SK-N-SH (cell line): ENCODE data around the gene ZFYVE9. TPM values are rescaled to one million over a fixed set of nuclear protein-coding genes. Genes with fewer than 3 reads are reported as not detected.

Source experiments
- CTCF ChIA-PET: fragments of 300-600, 350-600 bp; formaldehyde crosslinking; extraction: SDS; loops from one replicate; lab custom pipeline; 2021; lab: Yijun Ruan, JAX
- POLR2A ChIA-PET: fragments of 350-600 bp; sonication (Branson Sonifier 250); formaldehyde crosslinking; extraction: SDS; loops from one replicate; lab custom pipeline; 2020; ENCODE audit warnings: antibody characterized with exemption, inconsistent platforms; lab: Yijun Ruan, JAX
- DNase-seq: peaks from one replicate; pipeline ENCODE4 v3.0.0; 2012
- H2AFZ ChIP-seq: fragments of 200-600 bp; sonication (generic); 2 replicates; pipeline ENCODE4 v1.8.1; 2016; ENCODE audit warnings: antibody characterized with exemption, mild to moderate bottlenecking, low read depth
- H3F3A ChIP-seq: fragments of 200-600 bp; sonication (generic); replicated peaks from 2 replicates; pipeline ENCODE3; 2016; ENCODE audit warnings: antibody characterized with exemption, mild to moderate bottlenecking; ENCODE audit not compliant: insufficient read depth
- H3K27ac ChIP-seq, 2 experiments: fragments of 200-500 bp in 1 of 2; fragments of 200-600 bp in 1 of 2; sonication (Bioruptor generic) in 1 of 2; sonication (generic), shearing (Covaris generic) in 1 of 2; 2 replicates each; pipeline versions ENCODE4 v1.5.1 to v1.6.1; 2014 to 2016; ENCODE audit warnings: low read depth in 2 of 2, inconsistent platforms in 1 of 2, low read length in 1 of 2, mild to moderate bottlenecking in 1 of 2, mixed read lengths in 1 of 2
- H3K27me3 ChIP-seq: fragments of 200-600 bp; sonication (generic), shearing (Covaris generic); 2 replicates; pipeline ENCODE4 v1.6.1; 2016; ENCODE audit warnings: mixed run types; ENCODE audit not compliant: insufficient read depth
- H3K36me3 ChIP-seq, 2 experiments: fragments of 200-500 bp in 1 of 2; fragments of 200-600 bp in 1 of 2; sonication (Bioruptor generic) in 1 of 2; sonication (generic) in 1 of 2; replicated peaks in 1 of 2; 2 replicates each; pipeline versions ENCODE3 to v1.5.1; 2014 to 2016; ENCODE audit warnings: low read length in 1 of 2, mild to moderate bottlenecking in 1 of 2; ENCODE audit not compliant: insufficient read depth in 2 of 2, control insufficient read depth in 1 of 2
- H3K4me1 ChIP-seq, 2 experiments: fragments of 200-500 bp in 1 of 2; fragments of 200-600 bp in 1 of 2; sonication (Bioruptor generic) in 1 of 2; sonication (generic), shearing (Covaris generic) in 1 of 2; 2 replicates each; pipeline versions ENCODE4 v1.5.1 to v1.6.1; 2014 to 2016; ENCODE audit warnings: low read depth in 1 of 2, low read length in 1 of 2, mixed run types in 1 of 2; ENCODE audit not compliant: insufficient read depth in 2 of 2, control insufficient read depth in 1 of 2
- H3K4me2 ChIP-seq: fragments of 200-600 bp; sonication (generic), shearing (Covaris generic); 2 replicates; pipeline ENCODE4 v1.6.1; 2017; ENCODE audit warnings: mixed run types
- H3K4me3 ChIP-seq, 2 experiments: fragments of 200-500 bp in 1 of 2; fragments of 200-600 bp in 1 of 2; sonication (Bioruptor generic) in 1 of 2; sonication (generic), shearing (Covaris generic) in 1 of 2; 2 replicates each; pipeline versions ENCODE4 v1.5.1 to v1.8.1; 2014 to 2016; ENCODE audit warnings: low read depth in 2 of 2, inconsistent platforms in 1 of 2, low read length in 1 of 2, mild to moderate bottlenecking in 1 of 2, mixed read lengths in 1 of 2, moderate library complexity in 1 of 2
- H3K79me2 ChIP-seq: fragments of 200-600 bp; sonication (generic); 2 replicates; pipeline ENCODE4 v1.8.1; 2017; ENCODE audit warnings: mild to moderate bottlenecking; ENCODE audit not compliant: insufficient read depth
- H3K9ac ChIP-seq: fragments of 200-600 bp; sonication (generic); 2 replicates; pipeline ENCODE4 v1.6.1; 2017; ENCODE audit warnings: mixed run types
- H3K9me2 ChIP-seq: fragments of 200-600 bp; sonication (generic); 2 replicates; pipeline ENCODE4 v1.6.1; 2017; ENCODE audit warnings: mixed run types
- H3K9me3 ChIP-seq: fragments of 200-600 bp; sonication (generic); 2 replicates; pipeline ENCODE4 v1.6.1; 2017; ENCODE audit warnings: mixed run types, mild to moderate bottlenecking, moderate library complexity
- H4K20me1 ChIP-seq: fragments of 200-600 bp; sonication (generic); 2 replicates; pipeline ENCODE4 v1.6.1; 2017; ENCODE audit warnings: mild to moderate bottlenecking, mixed run types; ENCODE audit not compliant: insufficient read depth
- CHD2 ChIP-seq: fragments of 150-350 bp; IDR thresholded peaks from 2 replicates; pipeline ENCODE4 v1.6.1; 2018; ENCODE audit warnings: low read length; ENCODE audit not compliant: partially characterized antibody
- GABPA ChIP-seq: IDR thresholded peaks from 2 replicates; pipeline ENCODE4 v1.4.0; 2012; ENCODE audit warnings: low read depth, mild to moderate bottlenecking
- MEF2A ChIP-seq: IDR thresholded peaks from 2 replicates; pipeline ENCODE4 v1.4.0; 2012; ENCODE audit warnings: low read depth, borderline replicate concordance
- NRF1 ChIP-seq: IDR thresholded peaks from 2 replicates; pipeline ENCODE4 v1.6.1; 2012; ENCODE audit warnings: low read depth, mild to moderate bottlenecking, low read length
- POLR2AphosphoS5 ChIP-seq: IDR thresholded peaks from 2 replicates; pipeline ENCODE4 v1.6.1; 2012; ENCODE audit warnings: low read depth, low read length
- REST ChIP-seq: IDR thresholded peaks from 2 replicates; pipeline ENCODE4 v1.6.1; 2012; ENCODE audit warnings: mild to moderate bottlenecking, low read depth, low read length, moderate library complexity
- RXRA ChIP-seq: IDR thresholded peaks from 2 replicates; pipeline ENCODE4 v1.4.0; 2012; ENCODE audit warnings: low read depth, mild to moderate bottlenecking, borderline replicate concordance
- ZBTB33 ChIP-seq: IDR thresholded peaks from 2 replicates; pipeline ENCODE4 v1.4.0; 2012; ENCODE audit warnings: low read depth, borderline replicate concordance
- WGBS: methylation state at CpG from one replicate; pipeline ENCODE4 v1.1.6; 2017; ENCODE audit warnings: low lambda C conversion rate; 5-methylcytosine and 5-hydroxymethylcytosine counted together
- polyA plus RNA-seq, 3 experiments: library from polyadenylated mRNA; depleted of rRNA; stranded (reverse); fragments of >200 nt; gene quantifications; 2 replicates each; pipeline ENCODE4 v1.2.3, GENCODE V29; 2012
- TF ChIP-seq, protein P1 (sequence below): fragments of 150-350 bp; IDR thresholded peaks from 2 replicates; pipeline ENCODE4 v1.6.1; 2016; ENCODE audit warnings: mild to moderate bottlenecking, low read depth, low read length

Gene ZFYVE9
- polyA plus RNA-seq, 1 of the 3 experiments (the other 2 are of a cell fraction) = 4.1 TPM

- H4K20me1 ChIP-seq = no peaks in the 10 kb centered on the region
- TF ChIP-seq REST (no peak), NRF1 (no peak), POLR2AphosphoS5 (no peak), GABPA (no peak), CHD2 (no peak), RXRA (no peak), MEF2A (no peak), ZBTB33 (no peak)
- TF ChIP-seq, protein P1, sequence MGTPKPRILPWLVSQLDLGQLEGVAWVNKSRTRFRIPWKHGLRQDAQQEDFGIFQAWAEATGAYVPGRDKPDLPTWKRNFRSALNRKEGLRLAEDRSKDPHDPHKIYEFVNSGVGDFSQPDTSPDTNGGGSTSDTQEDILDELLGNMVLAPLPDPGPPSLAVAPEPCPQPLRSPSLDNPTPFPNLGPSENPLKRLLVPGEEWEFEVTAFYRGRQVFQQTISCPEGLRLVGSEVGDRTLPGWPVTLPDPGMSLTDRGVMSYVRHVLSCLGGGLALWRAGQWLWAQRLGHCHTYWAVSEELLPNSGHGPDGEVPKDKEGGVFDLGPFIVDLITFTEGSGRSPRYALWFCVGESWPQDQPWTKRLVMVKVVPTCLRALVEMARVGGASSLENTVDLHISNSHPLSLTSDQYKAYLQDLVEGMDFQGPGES = no peak
- H3K36me3 ChIP-seq = peaks cover 20 to 89% of the 10 kb centered on the region in 2 experiments
- H3K79me2 ChIP-seq = peaks cover 25% of the 10 kb centered on the region
- no peaks in the 10 kb centered on the region for H3K9me3 ChIP-seq
- WGBS = 94% methylated on average over 11 of the region's 18 CpGs
- H3K4me2 ChIP-seq = no peak overlapping the region
- no peaks in the 10 kb centered on the region for H3K9me2 ChIP-seq
- no peaks in the 10 kb centered on the region; a peak in 1 of 4 replicates for H3K4me1 ChIP-seq
- no peaks in the 10 kb centered on the region for H3K27me3 ChIP-seq
- no peak overlapping the region for H3K27ac ChIP-seq
- DNase-seq = no peak
- H3K4me3 ChIP-seq = no peak overlapping the region
- no peaks in the 10 kb centered on the region for H3F3A ChIP-seq
- H3K9ac ChIP-seq = no peak overlapping the region
- ChIA-PET POLR2A (interaction anchor here (0.8 kb wide), 1 partner anchor 8 kb away, joined by 3 read pairs; no protein-coding TSS in a partner anchor), CTCF (interaction anchor here (2.4 kb wide), 1 partner anchor 8 kb away, joined by 9 read pairs; no protein-coding TSS in a partner anchor)
- H2AFZ ChIP-seq = no peak overlapping the region
These were observed 217.1 kb downstream of the ZFYVE9 start for GRCh38 chr1:52358851-52359497.
